LHCN-M2 (cell line): ENCODE data around the gene ANKRD55. TPM values are rescaled to one million over a fixed set of nuclear protein-coding genes. Genes with fewer than 3 reads are reported as not detected.
"Not testable (repeated sequence)": the region's sequence is repeated elsewhere in the genome, so short reads cannot be mapped to it uniquely, and the experiment has no call there.

Experiments
- DNase-seq: peaks from one replicate; pipeline ENCODE4 v3.0.0-alpha.2; 2012; ENCODE audit warnings: low read depth
- polyA plus RNA-seq: library from polyadenylated mRNA; unstranded; fragments of >200 nt; gene quantifications from one replicate; pipeline ENCODE4 v1.2.1, GENCODE V29; 2012; ENCODE audit warnings: missing spikeins
- total RNA-seq: library from RNA; depleted of rRNA; stranded (reverse); fragments of >200 nt; gene quantifications from 2 replicates; pipeline ENCODE4 v1.2.3, GENCODE V29; 2014; rRNA removed

The ANKRD55 gene
- total RNA-seq = not detected in 2 replicates
- not detected for polyA plus RNA-seq

GRCh38 chr5:56233230-56233629, at the start of gene ANKRD55:
Gene ANKRD55, minus strand, starts transcription at chr5:56233330. Its CDS starts 417 bp downstream, at chr5:56232913.
- peak; percentile 22 for DNase-seq

GRCh38 chr5:56282216-56282615, 49.1 kb upstream of the ANKRD55 start:
- no peak for DNase-seq

GRCh38 chr5:56281489-56282165, 48.5 kb upstream of the ANKRD55 start:
- DNase-seq = no peak

- peak; percentile 85 for DNase-seq
Measured at GRCh38 chr5:56279979-56280378, 46.8 kb upstream of the ANKRD55 start.

- DNase-seq = no peak
Measured at GRCh38 chr5:56279291-56279690, 46.2 kb upstream of the ANKRD55 start.

GRCh38 chr5:56278335-56278753, 45.2 kb upstream of the ANKRD55 start:
- peak; percentile 79 for DNase-seq

- DNase-seq = no peak
Measured at GRCh38 chr5:56277573-56277972, 44.4 kb upstream of the ANKRD55 start.

- no peak for DNase-seq
Measured at GRCh38 chr5:56273376-56273955, 40.3 kb upstream of the ANKRD55 start.

GRCh38 chr5:56272765-56273164, 39.6 kb upstream of the ANKRD55 start:
- no peak for DNase-seq

- DNase-seq = peak; percentile 72
Measured at GRCh38 chr5:56270568-56271392, 37.6 kb upstream of the ANKRD55 start.

- DNase-seq = no peak
Measured at GRCh38 chr5:56270058-56270457, 36.9 kb upstream of the ANKRD55 start.

- peak; percentile 53 for DNase-seq
Measured at GRCh38 chr5:56269216-56269927, 36.2 kb upstream of the ANKRD55 start.

- not testable (repeated sequence) for DNase-seq
Measured at GRCh38 chr5:56268707-56269106, 35.6 kb upstream of the ANKRD55 start.

- DNase-seq = no peak
Measured at GRCh38 chr5:56267856-56268255, 34.7 kb upstream of the ANKRD55 start.

GRCh38 chr5:56264417-56265025, 31.4 kb upstream of the ANKRD55 start:
- DNase-seq = peak; percentile 69

- DNase-seq = no peak
Measured at GRCh38 chr5:56262279-56262678, 29.1 kb upstream of the ANKRD55 start.

GRCh38 chr5:56259002-56259511, 25.9 kb upstream of the ANKRD55 start:
- peak; percentile 91 for DNase-seq

GRCh38 chr5:56257763-56258529, 24.8 kb upstream of the ANKRD55 start:
- not testable (repeated sequence) for DNase-seq

- DNase-seq = no peak
Measured at GRCh38 chr5:56257010-56257409, 23.9 kb upstream of the ANKRD55 start.

GRCh38 chr5:56255502-56255901, 22.4 kb upstream of the ANKRD55 start:
- no peak for DNase-seq
